Measurements from ENCODE around the gene FRMD3.

Gene FRMD3

DNA sequence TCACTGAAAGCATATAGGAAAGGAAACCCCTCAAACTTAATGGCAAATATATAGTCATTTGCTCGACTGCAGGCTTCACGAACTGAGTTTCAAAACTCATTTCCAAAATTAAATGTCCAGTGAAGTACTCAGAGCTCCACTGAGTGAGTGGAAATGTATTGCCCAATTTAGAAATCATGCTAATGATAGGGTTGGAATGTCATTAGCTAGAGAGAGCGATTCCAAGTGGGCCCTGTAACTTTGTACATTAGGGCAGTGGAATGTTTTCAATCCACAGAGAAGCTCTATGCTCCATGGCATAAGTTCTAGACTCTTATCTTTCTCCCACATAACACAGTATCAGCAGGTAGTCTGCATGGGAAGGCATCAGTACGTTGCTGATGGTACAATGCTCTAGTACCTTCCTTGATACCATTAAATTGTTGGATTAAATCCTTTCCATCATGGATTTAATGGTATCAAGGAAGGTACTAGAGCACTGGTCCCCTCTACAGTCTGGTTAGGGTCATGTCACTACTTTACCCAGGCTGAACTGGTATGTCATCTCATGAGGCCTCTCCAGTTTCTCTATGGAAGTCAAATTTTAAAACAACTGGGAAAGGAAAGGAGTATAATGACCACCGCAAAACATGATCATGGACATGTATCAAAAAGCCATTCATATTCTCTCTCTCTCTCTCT is 292.1 kb downstream of the FRMD3 start:
- DNase-seq (ENCODE audit: low read depth in 3 of 3, low spot score in 1 of 3) = no peak

DNA sequence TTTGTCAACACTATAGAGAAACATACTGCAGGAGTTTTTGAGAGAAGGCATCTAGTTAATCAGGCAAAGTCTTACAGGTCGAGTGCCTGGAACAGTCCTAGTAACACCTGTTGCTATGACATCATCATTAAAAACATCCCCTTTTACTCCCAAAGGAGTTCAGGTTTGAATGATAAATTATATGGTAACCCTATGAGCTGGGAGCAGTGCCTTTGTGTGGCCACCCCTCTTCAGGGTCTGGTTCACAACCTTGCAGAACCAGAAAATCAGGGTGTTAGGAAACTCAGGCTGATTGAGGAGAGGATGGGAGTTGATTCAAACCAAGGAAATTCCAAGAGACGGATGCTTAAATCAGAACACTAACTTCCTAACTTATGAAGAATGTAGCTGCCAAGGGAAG is 296.1 kb downstream of the FRMD3 start:
- no peak for DNase-seq (ENCODE audit: low read depth in 3 of 3, low spot score in 1 of 3)

DNA sequence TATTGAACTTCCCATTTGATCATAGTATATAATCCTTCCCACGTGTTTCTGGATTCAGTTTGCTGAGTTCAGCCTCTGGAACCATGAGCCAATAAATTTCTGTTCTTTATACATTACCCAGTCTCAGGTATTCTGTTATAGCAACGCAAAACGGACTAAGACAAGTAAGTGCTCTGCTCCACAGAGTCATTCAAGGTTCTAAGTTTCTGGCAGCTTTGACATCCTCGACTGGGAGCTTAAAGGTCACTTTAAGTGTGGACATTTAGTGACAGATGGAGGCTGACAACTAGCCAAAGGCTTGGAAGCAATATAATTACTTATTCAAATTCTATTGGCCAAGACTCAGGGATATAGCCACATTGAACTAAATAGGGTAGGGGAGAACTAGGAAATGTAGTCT is 297.5 kb downstream of the FRMD3 start:
- no peak for DNase-seq (ENCODE audit: low read depth in 3 of 3, low spot score in 1 of 3)

- DNase-seq (ENCODE audit: low read depth in 3 of 3, low spot score in 1 of 3) = no peak
Measured at GRCh38 chr9:83239747-83240146, 298.5 kb downstream of the FRMD3 start.

DNA sequence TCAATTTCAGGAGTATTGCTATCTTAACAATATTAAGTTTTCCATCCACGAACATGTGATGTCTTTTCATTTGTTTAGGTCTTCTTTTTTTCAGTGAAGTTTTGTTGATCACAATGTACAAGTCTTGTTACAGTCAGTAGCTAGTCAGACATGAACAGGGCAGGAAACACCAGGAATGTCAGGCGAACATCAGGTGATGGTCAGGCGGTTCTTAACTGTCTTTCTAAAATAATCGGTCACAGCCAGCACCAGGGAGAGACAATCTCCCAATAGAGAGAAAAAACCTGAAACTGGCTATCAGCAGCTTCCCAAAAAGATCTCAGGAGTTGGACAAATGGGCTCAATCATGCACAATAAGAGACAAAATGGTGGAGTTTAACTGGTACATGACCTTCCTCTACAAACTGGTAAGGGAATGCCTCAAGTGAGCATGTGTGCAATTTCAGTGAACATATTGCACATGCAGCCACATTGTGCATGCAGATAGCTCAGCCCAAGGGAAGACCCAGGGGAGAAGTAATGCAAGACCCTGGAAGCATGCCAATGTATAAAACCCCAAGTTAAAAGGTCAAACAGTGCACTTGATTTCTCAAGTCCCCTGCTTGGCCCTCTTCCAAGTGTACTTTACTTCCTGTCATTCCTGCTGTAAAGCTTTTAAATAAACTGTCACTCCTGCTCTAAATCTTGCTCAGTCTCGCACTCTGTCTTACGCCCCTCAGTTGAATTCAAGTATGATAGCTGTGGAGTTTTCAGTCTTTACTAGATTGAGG is 299.1 kb downstream of the FRMD3 start:
- DNase-seq (ENCODE audit: low read depth in 3 of 3, low spot score in 1 of 3) = no peak

- DNase-seq (ENCODE audit: low read depth in 3 of 3, low spot score in 1 of 3) = no peak
Measured at GRCh38 chr9:83236029-83236696, 302.0 kb downstream of the FRMD3 start.

DNA sequence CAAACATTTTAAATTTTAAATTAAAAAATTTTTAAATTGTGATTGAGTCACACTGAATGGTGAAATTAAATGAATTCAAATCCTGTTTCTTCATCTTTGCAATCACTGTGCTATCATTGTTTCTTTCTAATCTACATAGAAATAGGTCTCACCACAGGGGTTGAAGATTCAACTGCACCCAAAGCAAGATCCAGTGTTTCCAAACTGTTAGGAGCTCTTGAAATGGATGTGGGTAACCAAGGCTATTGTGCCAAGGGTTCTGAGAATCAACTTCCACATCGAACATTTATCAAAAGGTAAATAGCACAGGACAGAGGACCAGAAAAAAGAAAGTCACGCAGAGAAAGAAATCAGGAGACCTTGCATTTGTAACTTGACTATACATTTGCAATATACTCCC is 302.7 kb downstream of the FRMD3 start:
- DNase-seq (ENCODE audit: low read depth in 3 of 3, low spot score in 1 of 3) = no peak

GRCh38 chr9:83234541-83234940 is 303.7 kb downstream of the FRMD3 start:
- no peak for DNase-seq (ENCODE audit: low read depth in 3 of 3, low spot score in 1 of 3)

DNA sequence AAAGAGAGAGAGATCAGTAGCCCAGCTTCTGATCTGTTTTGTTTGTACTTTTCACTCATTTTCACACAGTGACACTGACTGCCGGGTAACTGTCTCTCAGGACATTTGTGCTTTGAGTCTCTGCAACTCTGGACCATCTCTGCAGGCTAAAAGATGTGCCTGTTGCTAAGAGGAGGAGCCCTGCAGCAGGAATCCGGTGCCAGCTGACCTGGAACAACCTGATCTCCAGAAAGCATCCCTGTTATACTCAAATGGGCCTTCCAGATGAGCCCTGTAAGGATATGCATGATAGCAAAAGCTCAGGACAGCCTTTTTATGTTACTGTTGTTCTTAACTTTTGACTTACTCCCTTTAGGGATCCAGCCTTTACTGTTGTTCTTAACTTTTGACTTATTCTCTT is 304.6 kb downstream of the FRMD3 start:
- no peak for DNase-seq (ENCODE audit: low read depth in 3 of 3, low spot score in 1 of 3)

DNA sequence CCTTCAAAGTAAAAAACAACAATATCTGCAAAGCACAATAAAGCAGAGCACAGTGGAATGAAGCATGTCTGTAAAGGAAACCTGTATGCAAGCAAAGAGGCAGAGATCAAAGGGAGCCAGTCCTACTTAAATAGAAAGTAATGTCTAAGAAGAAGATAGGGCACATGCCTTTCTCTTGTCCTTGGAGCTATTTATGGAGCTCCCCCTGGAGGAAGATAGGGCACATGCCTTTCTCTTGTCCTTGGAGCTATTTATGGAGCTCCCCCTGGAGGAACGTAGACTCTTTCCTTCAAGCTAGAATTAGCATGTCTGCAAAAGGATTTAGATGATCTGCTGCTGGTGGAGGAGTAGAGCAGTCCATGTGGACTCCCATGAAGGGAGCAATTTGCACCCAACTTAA is 307.2 kb downstream of the FRMD3 start:
- no peak for DNase-seq (ENCODE audit: low read depth in 3 of 3, low spot score in 1 of 3)

- no peak for DNase-seq (ENCODE audit: low read depth in 3 of 3, low spot score in 1 of 3)
Measured at GRCh38 chr9:83220730-83221129, 317.5 kb downstream of the FRMD3 start.

GRCh38 chr9:83219924-83220438 is 318.2 kb downstream of the FRMD3 start:
- DNase-seq (ENCODE audit: low read depth in 3 of 3, low spot score in 1 of 3) = no peak

DNA sequence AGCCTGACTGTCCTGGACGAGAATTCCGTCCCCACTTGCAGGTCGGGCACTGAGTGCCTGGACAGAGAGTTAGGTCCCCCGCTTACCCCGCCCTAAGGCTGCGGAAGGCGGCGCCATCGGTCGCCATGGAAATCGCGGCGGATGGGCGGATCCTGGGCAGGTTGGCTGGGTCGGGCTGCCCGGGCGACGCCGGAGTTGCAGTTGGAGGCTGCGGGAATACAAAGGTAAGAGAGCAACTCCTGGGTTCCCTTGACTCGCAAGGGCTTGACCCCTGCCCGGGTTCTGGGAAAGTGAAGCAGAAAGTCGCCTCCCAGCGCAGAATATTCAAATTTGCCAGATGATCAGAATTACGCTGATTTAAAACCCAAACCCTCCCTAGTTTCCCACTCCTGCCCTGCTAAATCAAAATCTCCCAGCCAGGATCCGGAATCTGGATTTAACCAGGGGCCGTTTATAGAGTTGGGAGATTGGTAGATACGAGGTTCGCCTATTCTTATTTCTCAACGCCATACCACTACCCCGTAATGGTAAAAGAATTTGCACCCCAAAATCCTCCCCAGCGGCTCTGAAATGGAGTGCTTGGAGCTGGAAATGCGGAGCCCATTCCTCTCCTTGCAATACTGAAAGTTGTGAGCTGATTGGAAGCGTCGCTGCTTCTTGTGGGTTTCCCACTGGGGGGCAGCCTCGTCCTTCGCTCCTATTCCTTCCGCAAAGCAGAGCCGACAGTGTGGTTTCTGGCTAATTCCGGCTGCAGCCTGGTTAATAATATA is 318.9 kb downstream of the FRMD3 start:
- no peak for DNase-seq (ENCODE audit: low read depth in 3 of 3, low spot score in 1 of 3)

- DNase-seq (ENCODE audit: low read depth in 3 of 3, low spot score in 1 of 3) = no peak
Measured at GRCh38 chr9:83218411-83219090, 319.6 kb downstream of the FRMD3 start.

DNA sequence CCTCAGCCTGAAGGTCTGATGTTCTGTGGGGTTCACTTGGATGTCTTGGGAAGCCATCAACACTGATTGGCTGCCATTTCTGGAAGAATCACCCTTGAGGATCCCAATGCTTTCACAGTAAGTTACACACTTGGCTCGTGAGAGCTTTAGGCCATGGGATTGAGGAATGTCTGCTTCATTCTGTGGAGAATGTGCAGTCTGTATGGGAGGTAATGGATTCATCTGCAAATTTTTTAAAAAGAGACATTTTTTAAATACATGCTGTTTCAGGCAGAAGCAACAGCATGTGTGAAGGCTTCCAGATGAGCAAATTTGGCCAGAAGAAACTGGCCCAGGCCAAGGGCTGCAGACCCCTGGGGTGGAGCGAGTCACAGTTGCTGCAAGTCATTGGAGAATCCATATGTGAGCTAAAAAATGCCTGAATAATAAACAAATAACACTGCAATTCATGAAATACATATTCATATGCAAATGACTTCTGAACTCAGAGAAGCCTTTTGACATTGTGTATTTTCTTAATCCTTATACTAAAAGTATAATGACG is 328.9 kb downstream of the FRMD3 start:
- DNase-seq (ENCODE audit: low read depth in 3 of 3, low spot score in 1 of 3) = no peak

GRCh38 chr9:83208065-83208850 is 329.9 kb downstream of the FRMD3 start:
- no peak for DNase-seq (ENCODE audit: low read depth in 3 of 3, low spot score in 1 of 3)

GRCh38 chr9:83204047-83204446 is 334.2 kb downstream of the FRMD3 start:
- no peak for DNase-seq (ENCODE audit: low read depth in 3 of 3, low spot score in 1 of 3)

DNA sequence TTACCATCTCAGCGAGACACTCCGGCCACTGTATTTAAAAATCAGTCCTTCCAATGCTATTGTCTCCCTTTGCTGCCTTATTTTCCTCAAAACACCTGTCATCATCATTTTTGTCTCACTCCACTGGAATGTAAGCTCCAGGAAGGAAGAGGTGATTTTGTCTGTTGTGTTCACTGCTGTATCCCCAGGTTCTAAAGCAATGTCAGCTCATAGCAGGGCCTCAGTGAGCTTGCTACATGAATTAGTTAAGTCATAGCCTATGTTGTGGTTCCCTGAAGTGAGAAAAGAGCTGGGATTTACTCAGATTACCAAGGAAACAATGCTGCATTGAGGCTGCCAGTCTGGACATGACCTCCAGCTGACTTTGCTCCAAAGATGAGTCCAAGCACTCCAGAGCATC is 337.7 kb downstream of the FRMD3 start:
- DNase-seq (ENCODE audit: low read depth in 3 of 3, low spot score in 1 of 3) = no peak

DNA sequence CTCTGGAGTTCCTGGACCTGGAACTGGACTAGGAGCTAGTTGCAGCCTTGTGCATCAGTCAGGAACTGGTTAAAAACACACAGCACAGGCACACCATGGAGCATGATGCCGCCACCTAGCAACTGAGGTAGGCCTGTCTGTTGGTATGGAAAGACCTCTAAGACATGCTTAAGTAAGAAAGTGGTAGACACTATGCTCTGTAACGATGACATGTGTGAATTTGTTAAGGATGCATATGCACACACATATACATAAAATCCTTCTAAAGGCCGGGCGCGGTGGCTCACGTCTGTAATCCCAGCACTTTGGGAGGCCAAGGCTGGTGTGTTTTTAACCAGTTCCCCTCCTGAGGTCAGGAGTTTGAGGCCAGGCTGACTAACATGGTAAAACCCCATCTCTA is 338.4 kb downstream of the FRMD3 start:
- DNase-seq (ENCODE audit: low read depth in 3 of 3, low spot score in 1 of 3) = no peak

GRCh38 chr9:83199240-83199639 is 339.0 kb downstream of the FRMD3 start:
- no peak for DNase-seq (ENCODE audit: low read depth in 3 of 3, low spot score in 1 of 3)
